Adrenal gland (tissue), 5 donors: Measurements from ENCODE around the gene TOGARAM2.

Experiments
- CTCF ChIP-seq, 6 experiments: fragments of 450-650 bp in 4 of 6; fragments of 200-600 bp in 2 of 6; sonication (generic) in 1 of 6; IDR thresholded peaks; 1 replicate in 5 of 6; 2 replicates in 1 of 6; pipeline versions ENCODE4 v1.5.1 to v1.8.0; 2016 to 2021; ENCODE audit warnings: antibody characterized with exemption in 6 of 6, mild to moderate bottlenecking in 2 of 6, moderate library complexity in 1 of 6
- POLR2A ChIP-seq, 2 donors: fragments of 450-650 bp; IDR thresholded peaks; one replicate each; pipeline ENCODE4 v1.6.1; 2017; ENCODE audit warnings: antibody characterized with exemption in 2 of 2, mild to moderate bottlenecking in 2 of 2, moderate library complexity in 1 of 2
- donor health status: DM: no; HTN: no; CAD: no.

DNA sequence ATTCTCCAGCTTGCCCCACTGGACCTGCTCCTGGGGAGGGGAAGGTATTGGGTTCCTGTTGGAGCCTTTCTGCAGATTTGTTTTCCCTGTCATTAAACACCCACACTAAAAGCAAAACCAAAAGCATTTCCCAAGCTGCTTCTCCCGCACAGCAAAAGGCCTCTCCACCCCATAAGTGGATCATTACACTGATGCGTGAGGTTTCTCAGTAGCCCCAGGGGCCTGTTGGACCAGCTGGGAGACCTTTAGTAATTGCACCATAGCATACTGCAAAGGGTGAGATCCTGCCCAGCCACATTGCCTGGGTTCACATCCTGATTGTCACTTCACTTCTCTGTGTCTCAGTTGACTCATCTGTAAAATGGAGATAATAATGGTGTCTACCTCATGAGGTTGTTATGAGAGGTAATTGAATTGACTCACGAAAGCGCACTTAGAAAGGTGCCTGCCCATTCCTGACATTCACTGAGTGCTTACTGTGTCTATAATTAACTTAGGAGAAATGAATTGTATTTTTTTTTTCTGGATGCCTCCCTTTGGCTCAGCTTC, 43.9 kb downstream of the TOGARAM2 start:
- TF ChIP-seq CTCF (IDR thresholded peaks at IDR 0.05): no peak
- TF ChIP-seq POLR2A (IDR thresholded peaks at IDR 0.05): no peak
